Colonic mucosa (tissue), 4 donors: ENCODE data around the gene B4GALNT2. TPM values are rescaled to one million over a fixed set of nuclear protein-coding genes. Genes with fewer than 3 reads are reported as not detected.

Experiments used
- DNase-seq: peaks from one replicate; pipeline ENCODE4 v3.0.0-alpha.2; 2020
- H3K27ac ChIP-seq: fragments of 200-600 bp; one replicate; pipeline ENCODE4 v1.8.0; 2021
- H3K27me3 ChIP-seq: fragments of 200-600 bp; one replicate; pipeline ENCODE4 v1.8.0; 2021
- H3K36me3 ChIP-seq: fragments of 200-600 bp; one replicate; pipeline ENCODE4 v1.8.0; 2021
- H3K4me1 ChIP-seq: fragments of 200-600 bp; one replicate; pipeline ENCODE4 v1.8.0; 2021; ENCODE audit warnings: mild to moderate bottlenecking
- H3K4me3 ChIP-seq: fragments of 200-600 bp; one replicate; pipeline ENCODE4 v1.8.0; 2021
- H3K9ac ChIP-seq, 2 donors: one replicate each; pipeline ENCODE4 v1.7.0; 2013; ENCODE audit warnings: control low read depth in 2 of 2, low read depth in 2 of 2, low read length in 2 of 2
- H3K9me3 ChIP-seq: fragments of 200-600 bp; one replicate; pipeline ENCODE4 v1.8.0; 2021
- intact Hi-C: fragments of 100-400 bp; cut with DNase I; formaldehyde crosslinking; loops from one replicate; pipeline ENCODE4 v1.14.1; 2022
- total RNA-seq, 2 donors: library from RNA; stranded (reverse); fragmentation: NEBNext Ultra II Directional in 1 of 2; extraction: Animal tissue kit (Norgen Biotek cat#: 25700) in 1 of 2; gene quantifications; one replicate each; pipeline ENCODE4 v1.2.1, GENCODE V29; 2021
- TF ChIP-seq, protein P1 (sequence below): fragments of 200-600 bp; IDR thresholded peaks from one replicate; pipeline ENCODE4 v1.8.0; 2022; ENCODE audit warnings: antibody characterized with exemption, mild to moderate bottlenecking
- donor health status: healthy.
- donor health status: DM: no; HTN: no; CAD: no.
- donor health status: DM: no; HTN: no; CAD: no.

B4GALNT2 gene
- total RNA-seq, 2 donors from 2014 or later, result 13.3 to 26.8 TPM

DNA sequence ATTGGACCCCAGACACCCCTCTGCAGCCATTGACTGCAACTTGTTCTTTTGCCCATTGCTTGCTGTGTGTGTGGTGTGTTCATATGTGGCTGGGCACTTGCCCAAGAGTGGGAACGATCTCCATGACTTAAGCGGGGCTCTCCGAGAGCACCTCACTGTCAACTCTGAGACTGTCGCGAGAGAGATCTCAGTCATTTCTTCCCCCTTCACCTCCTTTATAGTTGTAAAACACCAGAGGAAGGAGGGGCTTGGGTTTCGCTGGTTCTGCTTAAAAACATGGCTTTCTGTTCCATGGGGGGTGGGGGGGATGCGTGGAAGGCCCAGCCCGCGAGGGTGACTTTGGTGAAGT is 90.6 kb downstream of the B4GALNT2 start:
- peaks cover 20% of the 10 kb centered on the region for H3K27me3 ChIP-seq
- H3K36me3 ChIP-seq, result no peaks in the 10 kb centered on the region
- no peak for DNase-seq
- peaks cover 4% of the 10 kb centered on the region for H3K4me1 ChIP-seq
- H3K9ac ChIP-seq, result peak overlapping the region in 1 of 2 donors; percentile 2
- H3K4me3 ChIP-seq, result no peak overlapping the region
- no peaks in the 10 kb centered on the region for H3K9me3 ChIP-seq
- TF ChIP-seq, protein P1, sequence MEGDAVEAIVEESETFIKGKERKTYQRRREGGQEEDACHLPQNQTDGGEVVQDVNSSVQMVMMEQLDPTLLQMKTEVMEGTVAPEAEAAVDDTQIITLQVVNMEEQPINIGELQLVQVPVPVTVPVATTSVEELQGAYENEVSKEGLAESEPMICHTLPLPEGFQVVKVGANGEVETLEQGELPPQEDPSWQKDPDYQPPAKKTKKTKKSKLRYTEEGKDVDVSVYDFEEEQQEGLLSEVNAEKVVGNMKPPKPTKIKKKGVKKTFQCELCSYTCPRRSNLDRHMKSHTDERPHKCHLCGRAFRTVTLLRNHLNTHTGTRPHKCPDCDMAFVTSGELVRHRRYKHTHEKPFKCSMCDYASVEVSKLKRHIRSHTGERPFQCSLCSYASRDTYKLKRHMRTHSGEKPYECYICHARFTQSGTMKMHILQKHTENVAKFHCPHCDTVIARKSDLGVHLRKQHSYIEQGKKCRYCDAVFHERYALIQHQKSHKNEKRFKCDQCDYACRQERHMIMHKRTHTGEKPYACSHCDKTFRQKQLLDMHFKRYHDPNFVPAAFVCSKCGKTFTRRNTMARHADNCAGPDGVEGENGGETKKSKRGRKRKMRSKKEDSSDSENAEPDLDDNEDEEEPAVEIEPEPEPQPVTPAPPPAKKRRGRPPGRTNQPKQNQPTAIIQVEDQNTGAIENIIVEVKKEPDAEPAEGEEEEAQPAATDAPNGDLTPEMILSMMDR, result no peak
- intact Hi-C loops, result no loop called here
- no peak overlapping the region for H3K27ac ChIP-seq

- Histone ChIP-seq H3K27ac (no peak overlapping the region), H3K9ac (peak overlapping the region in 1 of 2 donors; percentile 35), H3K4me3 (peak overlapping the region; percentile 14), H3K27me3 (peaks cover 20% of the 10 kb centered on the region), H3K4me1 (peaks cover 4% of the 10 kb centered on the region), H3K9me3 (no peaks in the 10 kb centered on the region), H3K36me3 (no peaks in the 10 kb centered on the region)
- DNase-seq, result peak; percentile 79
- intact Hi-C loops, result no loop called here
- TF ChIP-seq, protein P1, result peak; percentile 75
These were observed 91.1 kb downstream of the B4GALNT2 start for GRCh38 chr17:49223517-49224197.

GRCh38 chr17:49224198-49224996 is 91.8 kb downstream of the B4GALNT2 start:
- Histone ChIP-seq H3K9ac (peak overlapping the region in 1 of 2 donors; percentile 37), H3K4me1 (peaks cover 4% of the 10 kb centered on the region), H3K9me3 (no peaks in the 10 kb centered on the region), H3K27ac (no peak overlapping the region), H3K27me3 (peaks cover 20% of the 10 kb centered on the region), H3K4me3 (peak overlapping the region; percentile 14), H3K36me3 (no peaks in the 10 kb centered on the region)
- intact Hi-C loops, result no loop called here
- DNase-seq, result no peak
- TF ChIP-seq, protein P1, result no peak

GRCh38 chr17:49224997-49225337 is 92.4 kb downstream of the B4GALNT2 start:
- Histone ChIP-seq H3K27me3 (peaks cover 24% of the 10 kb centered on the region), H3K9ac (peak overlapping the region in 1 of 2 donors; percentile 37), H3K4me1 (peaks cover 4% of the 10 kb centered on the region), H3K27ac (no peak overlapping the region), H3K9me3 (no peaks in the 10 kb centered on the region), H3K36me3 (no peaks in the 10 kb centered on the region), H3K4me3 (peak overlapping the region; percentile 14)
- DNase-seq, result no peak
- TF ChIP-seq, protein P1, result no peak
- intact Hi-C loops, result loop anchor here (5.0 kb wide), 1 partner anchor 43 kb away; no protein-coding TSS in a partner anchor

GRCh38 chr17:49225554-49226236 is 93.1 kb downstream of the B4GALNT2 start:
- H3K27ac ChIP-seq, result no peak overlapping the region
- intact Hi-C loops, result loop anchor here (5.0 kb wide), 1 partner anchor 43 kb away; no protein-coding TSS in a partner anchor
- peaks cover 9% of the 10 kb centered on the region for H3K4me1 ChIP-seq
- H3K36me3 ChIP-seq, result no peaks in the 10 kb centered on the region
- TF ChIP-seq, protein P1, result no peak
- peaks cover 28% of the 10 kb centered on the region for H3K27me3 ChIP-seq
- H3K9me3 ChIP-seq, result no peaks in the 10 kb centered on the region
- H3K4me3 ChIP-seq, result no peak overlapping the region
- DNase-seq, result no peak
- no peak overlapping the region for H3K9ac ChIP-seq
